Activated naive CD4-positive, alpha-beta T cell treated with anti-CD3 and anti-CD28 coated beads, Interleukin-2, amount 10 ng/mL, durations not matched to agents 5 hours and 36 hours (primary cell): ENCODE measurements around the gene POLR2C. TPM values are rescaled to one million over a fixed set of nuclear protein-coding genes. Genes with fewer than 3 reads are reported as not detected.

ENCODE experiments used
- total RNA-seq, 2 experiments: library from RNA; stranded (reverse); gene quantifications; one replicate each; pipeline ENCODE4 v1.2.3, GENCODE V29; 2021

The POLR2C gene
- total RNA-seq, result 10 to 100 TPM; 47.7 to 48.3 TPM

GRCh38 chr16:57462209-57462977, at the start of gene POLR2C:
Gene POLR2C, plus strand, starts transcription at chr16:57462679. Its CDS starts 46 bp downstream, at chr16:57462725.

DNA sequence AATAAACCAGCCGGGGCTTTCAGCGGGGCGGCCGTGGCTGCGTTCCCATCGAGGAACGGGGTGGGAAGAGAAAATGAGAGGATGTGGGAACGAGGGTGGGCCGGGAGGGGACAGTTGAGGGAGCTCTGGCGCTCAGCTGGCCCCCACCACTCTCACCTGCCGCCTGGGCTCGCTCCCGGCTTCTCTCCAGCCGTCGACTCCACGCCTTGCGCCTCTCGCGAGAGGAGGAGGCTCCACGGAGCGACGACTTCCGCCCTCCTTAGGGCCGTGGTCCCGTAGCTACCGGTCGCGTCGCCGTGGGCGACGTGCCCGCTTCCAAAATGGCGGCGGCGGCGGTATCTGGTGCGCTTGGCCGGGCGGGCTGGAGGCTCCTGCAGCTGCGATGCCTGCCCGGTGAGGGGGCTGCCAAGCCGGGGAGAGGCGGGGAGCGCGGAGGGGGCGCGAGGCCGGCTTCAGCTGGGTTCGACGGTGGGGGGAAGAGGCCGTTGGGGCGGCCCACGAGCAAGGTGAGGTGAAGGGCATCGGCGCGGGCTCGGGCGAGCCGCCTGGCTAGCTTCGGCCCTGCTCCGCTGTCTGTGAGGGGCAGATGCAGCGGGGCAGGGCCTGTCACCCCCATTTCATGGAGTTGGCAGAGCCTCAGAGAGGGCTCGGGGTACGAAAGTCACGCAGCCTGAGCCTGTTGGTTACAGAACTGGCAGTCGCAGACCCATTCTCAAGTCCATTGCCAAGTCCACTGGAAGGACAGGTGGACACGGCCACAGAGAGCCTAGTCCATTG, 15.1 kb upstream of the POLR2C start, which contains the start of the genes CIAPIN1 and COQ9:
Gene CIAPIN1 (minus strand): TSS at position 200 of the 777 bp plus-strand sequence. CDS start 6,457 bp downstream, outside the sequence.
Gene COQ9 (plus strand): TSS at position 294 of the 777 bp plus-strand sequence. CDS start 27 bp downstream, at position 321.

DNA sequence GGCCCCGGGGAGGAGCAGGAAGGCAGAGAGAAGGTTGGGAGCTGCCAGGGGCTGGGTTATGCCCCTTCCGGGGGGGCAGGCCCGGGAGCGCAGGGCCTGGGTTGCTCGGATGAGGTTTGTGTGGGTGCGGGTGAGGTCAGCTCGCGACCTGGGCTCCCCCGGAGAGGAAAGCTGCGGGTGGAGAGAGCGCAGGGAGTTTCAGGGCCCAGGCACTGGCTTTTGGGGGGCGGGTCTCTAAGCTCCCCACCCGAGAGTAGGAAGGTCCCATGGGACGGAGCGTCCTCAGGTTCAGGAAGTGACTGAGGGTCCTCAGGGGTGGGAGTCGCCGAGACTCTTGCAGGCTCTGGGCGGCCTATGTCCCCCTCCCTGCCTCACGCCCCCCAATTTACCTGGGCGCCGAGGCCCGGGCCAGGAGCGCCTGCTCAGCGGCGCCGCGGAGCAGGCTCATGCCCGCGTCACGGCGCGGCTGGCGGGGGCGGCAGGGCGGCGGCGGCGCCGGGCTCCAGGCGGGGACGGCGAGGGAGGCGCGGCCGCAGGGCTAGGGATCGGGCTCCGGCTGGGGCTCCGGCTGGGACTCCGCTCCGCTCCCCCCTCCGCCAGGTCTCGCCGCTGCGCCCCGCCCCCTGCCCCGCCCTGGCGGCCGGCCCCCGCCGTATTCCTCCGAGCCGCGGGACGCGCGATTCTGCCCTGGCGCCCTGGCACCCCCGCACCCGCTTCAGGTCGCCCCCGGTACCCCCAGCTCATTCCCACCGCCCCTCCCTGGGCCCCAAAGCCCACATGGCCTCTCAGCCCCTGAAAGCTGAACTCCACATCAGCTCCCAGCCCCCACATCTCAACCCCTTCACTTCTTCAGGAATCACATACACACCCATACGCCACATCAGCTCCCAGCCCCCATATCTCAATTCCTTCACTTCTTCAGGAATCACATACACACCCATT, 23.7 kb downstream of the POLR2C start, which contains the start of gene DOK4:
Gene DOK4 (minus strand): TSS at position 578 of the 942 bp plus-strand sequence. CDS start 6,986 bp downstream, outside the sequence.

Other genes with a start within 250 kb of the POLR2C start
- gene ARL2BP, start 217.4 kb upstream of the POLR2C start, total RNA-seq, result 10 to 100 TPM; 34.7 to 35.4 TPM
- gene PLLP, start 178.0 kb upstream of the POLR2C start, total RNA-seq, result under 1 TPM; 0.55 to 0.66 TPM
- 1 to 10 TPM; 2.7 to 2.8 TPM for gene CCL22, start 103.9 kb upstream of the POLR2C start, total RNA-seq
- gene CX3CL1, start 90.2 kb upstream of the POLR2C start, total RNA-seq, result not detected
- 1 to 10 TPM; 2.2 to 2.5 TPM for gene CCL17, start 57.9 kb upstream of the POLR2C start, total RNA-seq
- 10 to 100 TPM; 36.9 to 39.9 TPM for gene CIAPIN1, start 15.3 kb upstream of the POLR2C start, total RNA-seq
- gene COQ9, start 15.2 kb upstream of the POLR2C start, total RNA-seq, result 10 to 100 TPM; 29.6 to 31.9 TPM
- gene DOK4, start 23.8 kb downstream of the POLR2C start, total RNA-seq, result 1 to 10 TPM; 2.0 to 2.7 TPM
- gene CCDC102A, start 73.9 kb downstream of the POLR2C start, total RNA-seq, result 1 to 10 TPM; 8.2 to 8.5 TPM
- 1 to 10 TPM; 4.5 to 5.3 TPM for gene ADGRG5, start 80.0 kb downstream of the POLR2C start, total RNA-seq
- under 1 TPM; 0.48 to 0.63 TPM for gene ADGRG1, start 166.0 kb downstream of the POLR2C start, total RNA-seq
- not detected for gene ADGRG3, start 205.6 kb downstream of the POLR2C start, total RNA-seq
- gene DRC7, start 232.1 kb downstream of the POLR2C start, total RNA-seq, result not detected